Mucosa of descending colon (tissue), 3 donors: ENCODE data around the gene HOXD12. TPM values are rescaled to one million over a fixed set of nuclear protein-coding genes. Genes with fewer than 3 reads are reported as not detected.
A peak's percentile ranks its signal among the peaks of the same experiment; 100 is the strongest.

Experiments
- ATAC-seq: fragments of 200-7000 bp; cut with Tn5 transposase; one replicate; pipeline ENCODE4 v1.9.1; 2020; ENCODE audit warnings: mild to moderate bottlenecking, moderate library complexity
- DNase-seq, 3 donors: peaks; one replicate each; pipeline ENCODE4 v3.0.0-alpha.2; 2020
- H3K36me3 ChIP-seq: fragments of 200-600 bp; one replicate; pipeline ENCODE4 v1.8.0; 2021; ENCODE audit warnings: low read depth, mild to moderate bottlenecking
- H3K4me1 ChIP-seq: fragments of 200-600 bp; one replicate; pipeline ENCODE4 v1.8.0; 2021; ENCODE audit warnings: low read depth, mild to moderate bottlenecking
- H3K4me3 ChIP-seq: fragments of 200-600 bp; one replicate; pipeline ENCODE4 v1.8.0; 2021; ENCODE audit warnings: mild to moderate bottlenecking
- H3K9me3 ChIP-seq: fragments of 200-600 bp; one replicate; pipeline ENCODE4 v1.8.0; 2021; ENCODE audit warnings: mild to moderate bottlenecking
- CTCF ChIP-seq: fragments of 200-600 bp; IDR thresholded peaks from one replicate; pipeline ENCODE4 v1.8.0; 2022; ENCODE audit warnings: antibody characterized with exemption, mild to moderate bottlenecking
- intact Hi-C, 2 donors: fragments of 100-400 bp; cut with DNase I in 1 of 2; cut with micrococcal nuclease in 1 of 2; formaldehyde crosslinking; loops; one replicate each; pipeline versions ENCODE4 v1.11.0 to v1.11.1; 2022; cut with DNase I, micrococcal nuclease
- total RNA-seq, 3 donors: library from RNA; stranded (reverse); fragmentation: NEBNext Ultra II Directional in 2 of 3; extraction: Animal tissue kit (Norgen Biotek cat#: 25700) in 2 of 3; gene quantifications; one replicate each; pipeline versions ENCODE4 v1.2.1 to v1.2.4, GENCODE V29; 2021 to 2023
- donor health status: DM: no; HTN: no; CAD: no; lungs with moderate emphysema.
- donor health status: DM: no; HTN: no; CAD: no.
- donor health status: DM: no; HTN: yes; CAD: no.

The HOXD12 gene
- total RNA-seq, 3 donors from 2014 or later, result not detected

- DNase-seq, result peak in 1 of 3 donors; percentile 32
- intact Hi-C loops, result no loop called here
- peak; percentile 66 for ATAC-seq
- Histone ChIP-seq H3K4me3 (no peak overlapping the region), H3K9me3 (no peaks in the 10 kb centered on the region), H3K36me3 (no peaks in the 10 kb centered on the region), H3K4me1 (peaks cover 18% of the 10 kb centered on the region)
- TF ChIP-seq CTCF, result no peak
These were observed 31.8 kb upstream of the HOXD12 start for GRCh38 chr2:176067589-176068418.

GRCh38 chr2:176068419-176068832 is 31.2 kb upstream of the HOXD12 start:
- H3K4me1 ChIP-seq, result peaks cover 18% of the 10 kb centered on the region
- intact Hi-C loops, result no loop called here
- no peaks in the 10 kb centered on the region for H3K36me3 ChIP-seq
- DNase-seq (no peak), ATAC-seq (peak; percentile 19)
- no peak overlapping the region for H3K4me3 ChIP-seq
- no peaks in the 10 kb centered on the region for H3K9me3 ChIP-seq
- no peak for TF ChIP-seq CTCF

GRCh38 chr2:176071330-176072291 is 28.0 kb upstream of the HOXD12 start:
- ATAC-seq (no peak), DNase-seq (no peak)
- no peak for TF ChIP-seq CTCF
- intact Hi-C loops, result no loop called here
- Histone ChIP-seq H3K36me3 (no peaks in the 10 kb centered on the region), H3K4me1 (peaks cover 18% of the 10 kb centered on the region), H3K9me3 (no peaks in the 10 kb centered on the region), H3K4me3 (no peak overlapping the region)

GRCh38 chr2:176072292-176072669 is 27.3 kb upstream of the HOXD12 start:
- DNase-seq, result no peak
- intact Hi-C loops, result no loop called here
- ATAC-seq, result no peak
- no peak for TF ChIP-seq CTCF
- Histone ChIP-seq H3K9me3 (no peaks in the 10 kb centered on the region), H3K36me3 (no peaks in the 10 kb centered on the region), H3K4me1 (peaks cover 14% of the 10 kb centered on the region), H3K4me3 (no peak overlapping the region)

GRCh38 chr2:176072951-176073904 is 26.4 kb upstream of the HOXD12 start:
- TF ChIP-seq CTCF, result no peak
- ATAC-seq (no peak), DNase-seq (no peak)
- Histone ChIP-seq H3K4me1 (peaks cover 5% of the 10 kb centered on the region), H3K36me3 (no peaks in the 10 kb centered on the region), H3K4me3 (no peak overlapping the region), H3K9me3 (no peaks in the 10 kb centered on the region)
- intact Hi-C loops, result no loop called here
